K562 (cell line): ENCODE results near the gene STK33. TPM values are rescaled to one million over a fixed set of nuclear protein-coding genes. Genes with fewer than 3 reads are reported as not detected.
A peak's percentile ranks its signal among the peaks of the same experiment; 100 is the strongest.

Source experiments
- ATAC-seq: fragments of 200-7000 bp; cut with Tn5 transposase; 3 replicates; pipeline ENCODE4 v1.9.1; 2020; ENCODE audit warnings: moderate library complexity
- BruUV-seq: library from RNA; stranded (reverse); fragments of 400-500 nt; replicated peaks from 2 replicates; lab custom pipeline; 2021; lab: Mats Ljungman, UMichigan
- CTCF ChIA-PET: fragments of 300-600 bp; formaldehyde crosslinking; extraction: SDS; loops from one replicate; lab custom pipeline; 2021; ENCODE audit warnings: low intra/inter-chr PET ratio; lab: Yijun Ruan, JAX
- POLR2A ChIA-PET: fragments of 300-600, 350-650 bp; sonication (Branson Sonifier 250); formaldehyde crosslinking; extraction: SDS; loops from one replicate; lab custom pipeline; 2021; ENCODE audit warnings: antibody characterized with exemption, inconsistent platforms; lab: Yijun Ruan, JAX
- DNase-seq, 4 experiments: peaks; one replicate each; pipeline versions ENCODE4 v3.0.0 to v3.0.0-alpha.2; 2011 to 2018; ENCODE audit warnings: low spot score in 3 of 4, mixed read lengths in 3 of 4; ENCODE audit errors: extremely low read depth in 1 of 4
- FAIRE-seq: peaks from 2 replicates; lab custom pipeline; 2011; peaks lifted over from hg19 to GRCh38; lab: Jason Lieb, UNC
- H2AFZ ChIP-seq: 2 replicates; pipeline ENCODE4 v1.6.0; 2011; ENCODE audit warnings: low read depth, low read length, control low read depth, inconsistent platforms
- H3K27ac ChIP-seq: fragments of 200-600 bp; 3 replicates; pipeline ENCODE4 v1.8.0; 2011; ENCODE audit warnings: low read depth, mild to moderate bottlenecking, control low read depth, inconsistent platforms, low read length, moderate library complexity, mixed read lengths; ENCODE audit errors: extremely low read depth
- H3K27me3 ChIP-seq, 2 experiments: fragments of 300-600 bp in 1 of 2; 2 replicates in 1 of 2; 3 replicates in 1 of 2; pipeline versions ENCODE4 v1.6.0 to v1.8.0; 2011; ENCODE audit warnings: inconsistent platforms in 2 of 2, low read length in 2 of 2, mild to moderate bottlenecking in 1 of 2, mixed read lengths in 1 of 2, moderate library complexity in 1 of 2; ENCODE audit not compliant: control insufficient read depth in 2 of 2, insufficient read depth in 2 of 2
- H3K36me3 ChIP-seq: fragments of 300-600 bp; 3 replicates; pipeline ENCODE4 v1.8.0; 2011; ENCODE audit warnings: mild to moderate bottlenecking, low read length, inconsistent platforms; ENCODE audit not compliant: control insufficient read depth, insufficient read depth
- H3K4me1 ChIP-seq, 2 experiments: fragments of 200-600 bp in 1 of 2; replicated peaks in 1 of 2; 2 replicates in 1 of 2; 3 replicates in 1 of 2; pipeline versions ENCODE4 v1.5.1 to v1.8.0; 2011; ENCODE audit warnings: inconsistent platforms in 2 of 2, low read length in 2 of 2, mild to moderate bottlenecking in 1 of 2, mixed read lengths in 1 of 2, moderate library complexity in 1 of 2; ENCODE audit not compliant: control insufficient read depth in 2 of 2, insufficient read depth in 2 of 2
- H3K4me2 ChIP-seq: 2 replicates; pipeline ENCODE4 v1.6.1; 2011; ENCODE audit warnings: low read length, control low read depth, inconsistent platforms, mixed read lengths; ENCODE audit not compliant: insufficient read depth
- H3K4me3 ChIP-seq: fragments of 200-600 bp; sonication (generic), shearing (Covaris generic); 2 replicates; pipeline ENCODE4 v1.5.1; 2016; ENCODE audit warnings: control low read depth, inconsistent platforms
- H3K79me2 ChIP-seq: fragments of 200-600 bp; 3 replicates; pipeline ENCODE4 v1.8.0; 2011; ENCODE audit warnings: low read length, inconsistent platforms; ENCODE audit not compliant: control insufficient read depth, insufficient read depth
- H3K9ac ChIP-seq, 2 experiments: 2 replicates each; pipeline versions ENCODE4 v1.6.0 to v1.6.1; 2011; ENCODE audit warnings: low read depth in 2 of 2, low read length in 2 of 2, control low read depth in 1 of 2, inconsistent platforms in 1 of 2, mild to moderate bottlenecking in 1 of 2, mixed read lengths in 1 of 2; ENCODE audit not compliant: insufficient read depth in 1 of 2
- H3K9me1 ChIP-seq: one replicate; pipeline ENCODE4 v1.6.0; 2011; ENCODE audit warnings: inconsistent platforms, mild to moderate bottlenecking, low read length, moderate library complexity; ENCODE audit not compliant: control insufficient read depth, insufficient read depth
- H3K9me3 ChIP-seq: replicated peaks from 2 replicates; pipeline ENCODE4 v1.5.1; 2011; ENCODE audit warnings: low read depth, low read length, inconsistent platforms; ENCODE audit not compliant: control insufficient read depth, insufficient read depth
- H4K20me1 ChIP-seq: replicated peaks from 2 replicates; pipeline ENCODE4 v1.6.1; 2011; ENCODE audit warnings: low read length, inconsistent platforms, mixed read lengths; ENCODE audit not compliant: control insufficient read depth, insufficient read depth
- BRF1 ChIP-seq: IDR thresholded peaks from 3 replicates; pipeline ENCODE4 v1.6.1; 2011; ENCODE audit warnings: borderline replicate concordance, mild to moderate bottlenecking; ENCODE audit not compliant: insufficient read length; ENCODE audit errors: extremely low read depth
- E2F1 ChIP-seq: sonication (generic); formaldehyde crosslinking; IDR thresholded peaks from 2 replicates; pipeline ENCODE4 v1.8.1; 2023; ENCODE audit warnings: mild to moderate bottlenecking, missing genetic modification reagents, moderate library complexity
- FOSL1 ChIP-seq: fragments of 200-800 bp; sonication (Bioruptor generic); conservative IDR thresholded peaks from 2 replicates; pipeline ENCODE4 v1.6.1; 2016; ENCODE audit warnings: missing genetic modification characterization, missing compliant biosample characterization
- SOX6 ChIP-seq: fragments of 450-650 bp; IDR thresholded peaks from 2 replicates; pipeline ENCODE4 v1.6.1; 2014; ENCODE audit warnings: mild to moderate bottlenecking
- TAF9B ChIP-seq: fragments of 450-650 bp; IDR thresholded peaks from 2 replicates; pipeline ENCODE4 v1.6.1; 2018; ENCODE audit warnings: mild to moderate bottlenecking; ENCODE audit not compliant: partially characterized antibody
- ZNF655 ChIP-seq: fragments of 250-450 bp; sonication (Bioruptor Pico); IDR thresholded peaks from 2 replicates; pipeline ENCODE4 v1.5.0; 2021
- ZNF766 ChIP-seq: fragments of 200-800 bp; sonication (Bioruptor generic); conservative IDR thresholded peaks from 2 replicates; pipeline ENCODE4 v1.6.1; 2016; ENCODE audit warnings: missing genetic modification characterization, missing compliant biosample characterization
- WGBS: fragments of 100-300 bp; shearing (Covaris generic); methylation state at CpG from one replicate; pipeline ENCODE4 v1.1.6; 2016; ENCODE audit warnings: low coverage, mixed read lengths; ENCODE audit not compliant: insufficient coverage; ENCODE audit errors: missing lambda C conversion rate; 5-methylcytosine and 5-hydroxymethylcytosine counted together
- in situ Hi-C: fragments of 300-500 bp; cut with MboI; formaldehyde crosslinking; loops from 4 replicates; pipeline ENCODE4 v1.15.0; 2018; ENCODE audit warnings: inconsistent platforms, mixed read lengths
- intact Hi-C: fragments of 100-400 bp; cut with micrococcal nuclease; formaldehyde crosslinking; loops from 2 replicates; pipeline ENCODE4 v1.14.2; 2022
- polyA plus RNA-seq, 8 experiments: library from polyadenylated mRNA; depleted of rRNA in 4 of 8; stranded (reverse) in 5 of 8; unstranded in 3 of 8; fragments of >200 nt; fragmentation: Nextera tagmentation in 2 of 8; fragmentation: Illumina TruSeq in 1 of 8; extraction: Ambion mirVana in 2 of 8; extraction: Trizol in 1 of 8; gene quantifications; 2 replicates each; pipeline versions ENCODE4 v1.2.1 to v1.2.3, GENCODE V29; 2011 to 2014; ENCODE audit warnings: inconsistent platforms in 1 of 8, missing spikeins in 1 of 8
- total RNA-seq, 7 experiments: library from RNA; depleted of rRNA in 6 of 7; stranded (reverse); fragments of >200 nt in 6 of 7; fragmentation: Illumina TruSeq in 2 of 7; extraction: Trizol in 2 of 7; gene quantifications; 2 replicates each; pipeline versions ENCODE4 v1.2.1 to v1.2.3, GENCODE V29; 2011 to 2021; ENCODE audit warnings: low replicate concordance in 1 of 7
- TF ChIP-seq, protein P1 (sequence below): fragments of 450-650 bp; IDR thresholded peaks from 2 replicates; pipeline ENCODE4 v1.6.1; 2017; ENCODE audit warnings: antibody characterized with exemption

The STK33 gene
- total and polyA plus RNA-seq, 9 of the 15 experiments (the other 6 are each of a cell fraction or from before 2014, with no cell fraction given) = not detected

DNA sequence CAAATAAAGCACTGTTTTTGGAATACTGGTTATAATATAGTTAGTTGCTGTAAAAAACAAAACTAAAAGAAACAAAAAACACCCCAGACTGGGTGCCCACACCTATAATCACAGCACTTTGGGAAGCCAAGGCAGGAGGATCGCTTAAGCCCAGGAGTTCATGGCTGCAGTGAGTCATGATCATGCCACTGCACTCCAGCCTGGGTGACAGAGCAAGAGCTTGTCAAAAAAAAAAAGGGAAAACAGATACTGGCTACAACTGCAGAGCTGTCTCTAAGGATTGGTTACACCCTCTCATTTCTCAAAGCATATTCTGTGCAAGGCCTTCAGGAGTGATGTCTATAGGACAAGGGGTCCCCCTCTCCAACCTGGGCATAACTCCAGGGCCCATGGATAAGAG, 14.6 kb upstream of the STK33 start:
- BruUV-seq = no TSS peak
- 0% methylated on average over 1 of the region's 1 CpG for WGBS
- no peak overlapping the region for H3K9ac ChIP-seq
- H3K4me3 ChIP-seq = no peak overlapping the region
- H3K27me3 ChIP-seq = peaks cover 0 to 3% of the 10 kb centered on the region in 2 experiments; a peak in 2 of 5 replicates
- H3K27ac ChIP-seq = no peak overlapping the region
- intact Hi-C loops = loop anchor here (10.0 kb wide), 2 partner anchors 126 to 346 kb away; no protein-coding TSS in a partner anchor
- H3K79me2 ChIP-seq = no peaks in the 10 kb centered on the region
- H3K9me1 ChIP-seq = no peaks in the 10 kb centered on the region
- H3K4me2 ChIP-seq = no peak overlapping the region
- TF ChIP-seq E2F1 (no peak), FOSL1 (peak; percentile 37; the same call in 1 of the 2 replicates), BRF1 (no peak), SOX6 (no peak), ZNF766 (no peak), ZNF655 (CRISPR knock-in tag) (no peak), TAF9B (no peak)
- TF ChIP-seq, protein P1, sequence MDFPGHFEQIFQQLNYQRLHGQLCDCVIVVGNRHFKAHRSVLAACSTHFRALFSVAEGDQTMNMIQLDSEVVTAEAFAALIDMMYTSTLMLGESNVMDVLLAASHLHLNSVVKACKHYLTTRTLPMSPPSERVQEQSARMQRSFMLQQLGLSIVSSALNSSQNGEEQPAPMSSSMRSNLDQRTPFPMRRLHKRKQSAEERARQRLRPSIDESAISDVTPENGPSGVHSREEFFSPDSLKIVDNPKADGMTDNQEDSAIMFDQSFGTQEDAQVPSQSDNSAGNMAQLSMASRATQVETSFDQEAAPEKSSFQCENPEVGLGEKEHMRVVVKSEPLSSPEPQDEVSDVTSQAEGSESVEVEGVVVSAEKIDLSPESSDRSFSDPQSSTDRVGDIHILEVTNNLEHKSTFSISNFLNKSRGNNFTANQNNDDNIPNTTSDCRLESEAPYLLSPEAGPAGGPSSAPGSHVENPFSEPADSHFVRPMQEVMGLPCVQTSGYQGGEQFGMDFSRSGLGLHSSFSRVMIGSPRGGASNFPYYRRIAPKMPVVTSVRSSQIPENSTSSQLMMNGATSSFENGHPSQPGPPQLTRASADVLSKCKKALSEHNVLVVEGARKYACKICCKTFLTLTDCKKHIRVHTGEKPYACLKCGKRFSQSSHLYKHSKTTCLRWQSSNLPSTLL = no peak
- TF ChIP-seq, all 486 proteins: peak for 1
- no peaks in the 10 kb centered on the region for H3K36me3 ChIP-seq
- DNase-seq (no peak), ATAC-seq (no peak), FAIRE-seq (no peak)
- CTCF ChIA-PET = no interaction called here
- POLR2A ChIA-PET = interaction anchor here (1.2 kb wide), 1 partner anchor 23 kb away, joined by 4 read pairs; no protein-coding TSS in a partner anchor
- in situ Hi-C loops = no loop called here
- H2AFZ ChIP-seq = no peak overlapping the region
- no peaks in the 10 kb centered on the region for H3K9me3 ChIP-seq
- H3K4me1 ChIP-seq = peaks cover 0 to 3% of the 10 kb centered on the region in 2 experiments; a peak in 1 of 5 replicates
- H4K20me1 ChIP-seq = no peaks in the 10 kb centered on the region
